NCI-H345 (cell line): ENCODE measurements around the gene IL18R1.
"Not testable (repeated sequence)": the region's sequence is repeated elsewhere in the genome, so short reads cannot be mapped to it uniquely, and the experiment has no call there.

ENCODE experiments used
- DNase-seq: peaks from one replicate; lab custom pipeline; 2025; lab: John Stamatoyannopoulos, UW

Gene IL18R1

GRCh38 chr2:102355526-102356380, at the start of gene IL18R1:
IL18R1 (plus strand) TSS chr2:102355796; CDS start chr2:102362661, 6,865 bp downstream.
- peak; percentile 70 for DNase-seq

- DNase-seq: no peak
Observed at GRCh38 chr2:102306125-102306524, 49.5 kb upstream of the IL18R1 start.

GRCh38 chr2:102310964-102311640, 44.5 kb upstream of the IL18R1 start, which contains the start of gene IL1RL1:
IL1RL1 (plus strand) TSS chr2:102311563; CDS start chr2:102338265, 26,702 bp downstream.
- DNase-seq: no peak

GRCh38 chr2:102313025-102313424, 42.6 kb upstream of the IL18R1 start:
- DNase-seq: no peak

- DNase-seq: no peak
Observed at GRCh38 chr2:102313471-102313870, 42.1 kb upstream of the IL18R1 start.

- DNase-seq: no peak
Observed at GRCh38 chr2:102313950-102314349, 41.6 kb upstream of the IL18R1 start.

GRCh38 chr2:102315921-102316320, 39.7 kb upstream of the IL18R1 start:
- DNase-seq: no peak

GRCh38 chr2:102317715-102318114, 37.9 kb upstream of the IL18R1 start:
- DNase-seq: no peak

- no peak for DNase-seq
Observed at GRCh38 chr2:102318437-102318836, 37.2 kb upstream of the IL18R1 start.

- DNase-seq: no peak
Observed at GRCh38 chr2:102321941-102322719, 33.5 kb upstream of the IL18R1 start.

- DNase-seq: not testable (repeated sequence)
Observed at GRCh38 chr2:102324914-102325313, 30.7 kb upstream of the IL18R1 start.

- no peak for DNase-seq
Observed at GRCh38 chr2:102331311-102331980, 24.1 kb upstream of the IL18R1 start.

- DNase-seq: no peak
Observed at GRCh38 chr2:102334486-102334885, 21.1 kb upstream of the IL18R1 start.

GRCh38 chr2:102335871-102336366, 19.7 kb upstream of the IL18R1 start:
- DNase-seq: no peak

- no peak for DNase-seq
Observed at GRCh38 chr2:102336502-102336945, 19.1 kb upstream of the IL18R1 start.

GRCh38 chr2:102337012-102337411, 18.6 kb upstream of the IL18R1 start:
- DNase-seq: no peak

GRCh38 chr2:102337481-102338386, 17.9 kb upstream of the IL18R1 start:
- no peak for DNase-seq

- DNase-seq: no peak
Observed at GRCh38 chr2:102340778-102341177, 14.8 kb upstream of the IL18R1 start.

- no peak for DNase-seq
Observed at GRCh38 chr2:102342888-102343287, 12.7 kb upstream of the IL18R1 start.

GRCh38 chr2:102344397-102344796, 11.2 kb upstream of the IL18R1 start:
- no peak for DNase-seq
